Ascending aorta (tissue), 2 donors: ENCODE data around the gene STXBP5. TPM values are rescaled to one million over a fixed set of nuclear protein-coding genes. Genes with fewer than 3 reads are reported as not detected.

Experiments used
- DNase-seq, 2 donors: peaks; one replicate each; pipeline ENCODE4 v3.0.0-alpha.2; 2019; ENCODE audit warnings: low spot score in 2 of 2
- H3K27ac ChIP-seq, 2 donors: fragments of 200-600 bp; sonication (generic); one replicate each; pipeline ENCODE4 v1.5.1; 2016 to 2017; ENCODE audit warnings: mild to moderate bottlenecking in 1 of 2
- H3K27me3 ChIP-seq: fragments of 200-600 bp; sonication (generic); one replicate; pipeline ENCODE4 v1.5.1; 2017
- H3K36me3 ChIP-seq, 2 donors: fragments of 200-600 bp; sonication (generic); one replicate each; pipeline ENCODE4 v1.5.1; 2016
- H3K4me1 ChIP-seq, 2 donors: fragments of 200-600 bp; sonication (generic); one replicate each; pipeline ENCODE4 v1.5.1; 2016 to 2017; ENCODE audit warnings: mild to moderate bottlenecking in 1 of 2
- H3K4me3 ChIP-seq, 2 donors: fragments of 200-600 bp; sonication (generic); one replicate each; pipeline ENCODE4 v1.5.1; 2016 to 2017; ENCODE audit warnings: mild to moderate bottlenecking in 1 of 2
- H3K9me3 ChIP-seq, 2 donors: fragments of 200-600 bp; sonication (generic); one replicate each; pipeline ENCODE4 v1.5.1; 2016
- CTCF ChIP-seq, 3 experiments: fragments of 200-600 bp in 2 of 3; fragments of 450-650 bp in 1 of 3; sonication (generic) in 2 of 3; IDR thresholded peaks; one replicate each; pipeline ENCODE4 v1.5.1; 2016 to 2019; ENCODE audit warnings: antibody characterized with exemption in 3 of 3, mild to moderate bottlenecking in 1 of 3, moderate library complexity in 1 of 3
- intact Hi-C: fragments of 100-400 bp; cut with DNase I; formaldehyde crosslinking; loops from one replicate; pipeline ENCODE4 v1.15.1; 2023
- total RNA-seq: library from RNA; depleted of rRNA; stranded (reverse); fragments of >200 nt; gene quantifications from one replicate; pipeline ENCODE4 v1.1.0, GENCODE V29; 2016

STXBP5 gene
- total RNA-seq, 1 donor from 2014 or later: 13.6 TPM

- Histone ChIP-seq H3K27me3 (no peaks in the 10 kb centered on the region), H3K27ac (no peak overlapping the region), H3K4me3 (no peak overlapping the region), H3K4me1 (no peaks in the 10 kb centered on the region), H3K9me3 (no peaks in the 10 kb centered on the region), H3K36me3 (peaks cover 0 to 7% of the 10 kb centered on the region in 2 donors)
- intact Hi-C loops: no loop called here
- no peak for DNase-seq
- TF ChIP-seq CTCF (IDR thresholded peaks at IDR 0.05): no peak
Measured at GRCh38 chr6:147345902-147346301, 141.7 kb downstream of the STXBP5 start.

GRCh38 chr6:147347179-147347881 lies 143.1 kb downstream of the STXBP5 start:
- Histone ChIP-seq H3K9me3 (no peaks in the 10 kb centered on the region), H3K4me3 (no peak overlapping the region), H3K36me3 (peaks cover 0 to 7% of the 10 kb centered on the region in 2 donors), H3K27ac (no peak overlapping the region), H3K4me1 (no peaks in the 10 kb centered on the region), H3K27me3 (no peaks in the 10 kb centered on the region)
- intact Hi-C loops: no loop called here
- no peak for TF ChIP-seq CTCF (IDR thresholded peaks at IDR 0.05)
- DNase-seq: no peak

- Histone ChIP-seq H3K27ac (no peak overlapping the region), H3K4me3 (no peak overlapping the region), H3K4me1 (no peaks in the 10 kb centered on the region), H3K9me3 (no peaks in the 10 kb centered on the region), H3K27me3 (no peaks in the 10 kb centered on the region), H3K36me3 (peaks cover 0 to 7% of the 10 kb centered on the region in 2 donors)
- DNase-seq: no peak
- no peak for TF ChIP-seq CTCF (IDR thresholded peaks at IDR 0.05)
- intact Hi-C loops: no loop called here
Measured at GRCh38 chr6:147347882-147348575, 143.8 kb downstream of the STXBP5 start.

GRCh38 chr6:147361311-147361981 lies 157.2 kb downstream of the STXBP5 start:
- Histone ChIP-seq H3K4me3 (no peak overlapping the region), H3K27me3 (no peaks in the 10 kb centered on the region), H3K27ac (no peak overlapping the region), H3K4me1 (no peaks in the 10 kb centered on the region), H3K36me3 (peaks cover 18 to 43% of the 10 kb centered on the region in 2 donors), H3K9me3 (no peaks in the 10 kb centered on the region)
- DNase-seq: no peak
- intact Hi-C loops: no loop called here
- no peak for TF ChIP-seq CTCF (IDR thresholded peaks at IDR 0.05)

GRCh38 chr6:147366290-147366689 lies 162.1 kb downstream of the STXBP5 start:
- H3K9me3 ChIP-seq: no peaks in the 10 kb centered on the region
- H3K27ac ChIP-seq: no peak overlapping the region
- H3K36me3 ChIP-seq: peaks cover 18 to 24% of the 10 kb centered on the region in 2 donors
- H3K4me3 ChIP-seq: no peak overlapping the region
- intact Hi-C loops: no loop called here
- DNase-seq: no peak
- no peaks in the 10 kb centered on the region for H3K4me1 ChIP-seq
- TF ChIP-seq CTCF (IDR thresholded peaks at IDR 0.05): no peak
- H3K27me3 ChIP-seq: no peaks in the 10 kb centered on the region
